CD1c-positive myeloid dendritic cell (primary cell): ENCODE measurements around the gene POLN.

Experiments
- DNase-seq: peaks from one replicate; pipeline ENCODE4 v3.0.0-alpha.2; 2016; ENCODE audit errors: extremely low spot score

The POLN gene

DNA sequence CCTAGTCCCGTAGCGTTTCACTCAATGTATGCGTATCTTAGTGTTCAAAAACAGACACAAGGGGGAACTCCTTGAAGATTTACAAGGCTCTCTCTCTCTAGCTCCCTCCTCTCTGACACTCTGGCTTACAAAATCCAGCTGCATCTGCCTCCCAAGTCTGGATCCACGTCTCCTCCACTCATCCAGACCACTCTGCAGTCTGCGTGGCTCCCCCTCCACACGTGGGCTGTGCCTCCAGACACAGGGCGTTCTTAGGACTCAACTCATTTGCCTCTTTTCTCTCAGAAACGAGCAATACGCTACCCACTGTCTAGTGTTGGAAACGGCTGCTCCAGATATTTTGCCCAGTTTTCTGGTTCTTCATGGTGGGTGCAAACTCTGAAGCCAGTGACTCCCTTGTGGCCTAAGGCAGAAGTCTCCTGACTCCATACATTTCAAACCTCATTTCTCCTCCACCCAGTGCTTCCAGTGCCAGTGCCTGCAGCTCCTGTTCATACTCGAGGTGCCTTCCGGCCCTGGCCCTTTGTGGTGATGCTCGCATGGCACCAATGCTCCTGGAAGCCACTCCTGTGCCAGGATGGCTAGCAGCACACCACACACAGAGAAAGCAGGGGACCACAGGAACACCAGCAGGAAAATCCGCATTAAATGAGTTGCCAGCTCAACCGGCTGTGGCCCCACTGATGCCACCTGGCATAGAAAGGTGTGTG lies 158.7 kb downstream of the POLN start:
- DNase-seq, result no peak

GRCh38 chr4:2082627-2083026 lies 159.3 kb downstream of the POLN start:
- DNase-seq, result no peak

DNA sequence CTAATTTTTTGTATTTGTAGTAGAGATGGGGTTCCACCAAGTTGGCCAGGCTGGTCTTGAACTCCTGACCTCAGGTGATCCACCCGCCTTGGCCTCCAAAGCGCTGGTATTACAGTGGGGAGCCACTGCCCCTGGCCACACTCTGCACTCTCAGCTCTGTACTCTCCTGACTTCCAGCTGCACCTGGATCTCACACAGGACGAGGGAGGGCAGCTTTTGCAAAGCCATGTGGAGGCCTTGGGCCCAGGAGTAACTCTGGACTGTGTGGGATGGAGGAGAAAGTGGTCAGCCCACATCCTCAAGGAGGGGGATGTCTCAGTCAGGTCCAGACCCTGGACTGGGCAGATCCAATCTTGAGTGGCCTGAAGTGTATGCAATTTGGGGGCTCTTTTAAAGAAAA lies 159.8 kb downstream of the POLN start:
- DNase-seq, result no peak

DNA sequence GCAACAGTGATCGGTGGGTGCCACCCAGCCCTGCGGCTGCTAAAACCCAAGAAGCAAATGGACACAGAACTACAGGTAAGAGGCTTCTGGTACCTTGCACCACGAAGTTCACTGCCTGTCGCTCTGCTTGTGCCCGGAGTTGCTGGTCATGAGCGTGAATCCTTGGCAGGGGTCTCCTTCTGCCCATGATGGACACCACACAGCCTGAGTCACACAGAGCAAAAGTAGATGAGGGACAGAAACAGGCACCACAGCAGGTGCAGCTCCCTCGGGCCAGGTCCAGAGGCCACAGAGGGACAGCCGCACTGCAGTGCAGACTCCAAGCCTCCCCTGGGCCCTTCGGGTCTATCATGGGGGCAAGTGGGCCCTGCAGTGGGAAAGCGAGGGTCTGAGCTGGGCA lies 160.4 kb downstream of the POLN start:
- DNase-seq, result no peak

DNA sequence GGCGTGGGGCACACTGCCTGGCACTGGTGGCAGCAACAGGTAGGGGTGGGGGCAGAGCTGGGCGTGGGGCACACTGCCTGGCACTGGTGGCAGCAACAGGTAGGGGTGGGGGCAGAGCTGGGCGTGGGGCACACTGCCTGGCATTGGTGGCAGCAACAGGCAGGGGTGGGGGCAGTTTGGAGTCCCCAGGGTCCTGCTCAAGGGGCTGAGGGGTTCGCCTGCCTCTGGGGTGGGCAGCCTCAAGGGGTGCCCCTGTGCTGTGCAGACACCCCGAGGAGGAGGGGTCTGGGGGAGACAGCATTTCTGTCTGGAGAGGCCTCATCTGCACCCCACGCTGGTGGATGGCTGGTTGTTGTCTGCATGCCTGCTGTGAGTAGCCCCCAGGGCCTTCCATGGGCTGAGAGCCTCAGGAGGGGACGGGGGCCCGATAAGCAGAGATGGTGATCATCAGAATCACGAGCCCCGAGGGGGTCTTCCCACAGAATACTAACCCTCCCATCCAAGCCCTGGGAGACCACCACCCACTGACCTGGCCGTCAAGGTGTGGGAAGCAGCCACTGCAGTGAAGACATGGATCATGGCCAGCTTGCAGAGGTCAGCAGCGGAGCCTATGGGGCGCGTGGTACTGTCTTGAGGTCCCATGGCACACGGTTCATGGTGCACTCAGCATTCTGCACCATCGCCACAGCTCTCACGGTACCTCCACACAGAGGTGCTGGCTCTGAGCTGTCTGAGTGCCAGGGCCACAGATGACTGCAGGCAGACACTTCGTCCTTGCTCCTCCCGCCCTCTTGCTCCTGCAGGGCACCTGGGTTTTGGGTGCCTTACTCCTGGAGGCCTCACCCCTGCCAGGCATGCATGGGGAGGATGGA lies 161.3 kb downstream of the POLN start:
- DNase-seq, result no peak

DNA sequence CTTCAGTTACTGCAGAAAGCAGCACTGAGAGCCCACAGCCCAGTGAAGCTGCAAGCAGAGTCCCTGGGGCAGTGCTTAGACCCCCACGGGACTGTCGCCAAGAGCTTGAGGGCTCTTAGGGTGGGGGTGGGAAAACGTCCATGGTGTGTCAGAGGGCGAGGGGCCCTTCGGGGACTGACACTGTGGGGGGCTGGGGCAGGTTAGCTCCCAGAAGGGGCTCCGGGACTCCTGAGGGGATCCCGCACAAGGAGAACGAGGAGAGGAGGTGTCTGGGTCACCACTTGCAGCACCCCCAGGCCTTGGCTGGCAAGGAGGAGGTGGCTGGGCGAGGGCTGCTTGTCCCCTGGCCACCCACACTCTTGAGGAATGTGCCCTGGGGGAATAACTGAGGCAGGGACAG lies 162.0 kb downstream of the POLN start:
- DNase-seq, result no peak

- no peak for DNase-seq
These were observed 162.9 kb downstream of the POLN start for GRCh38 chr4:2079006-2079405.

DNA sequence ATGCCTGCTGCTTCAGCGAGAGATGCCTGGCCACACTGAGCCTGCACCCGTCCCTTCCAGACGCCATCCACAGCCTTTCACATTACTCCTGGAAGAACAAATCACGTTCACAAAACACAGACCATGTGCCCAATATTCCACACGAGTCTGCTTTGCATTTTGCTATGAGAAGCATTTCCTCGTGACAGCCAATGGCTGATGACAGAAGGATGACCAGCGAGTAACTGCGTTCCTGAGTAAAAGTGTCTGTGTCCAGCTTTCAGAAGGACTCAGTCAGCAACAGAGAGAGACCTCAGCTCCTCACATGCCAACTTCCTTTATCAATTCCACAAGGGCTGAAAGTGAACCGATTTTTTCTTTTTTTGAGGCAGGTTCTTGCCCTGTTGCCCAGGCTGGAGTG lies 163.3 kb downstream of the POLN start:
- no peak for DNase-seq

DNA sequence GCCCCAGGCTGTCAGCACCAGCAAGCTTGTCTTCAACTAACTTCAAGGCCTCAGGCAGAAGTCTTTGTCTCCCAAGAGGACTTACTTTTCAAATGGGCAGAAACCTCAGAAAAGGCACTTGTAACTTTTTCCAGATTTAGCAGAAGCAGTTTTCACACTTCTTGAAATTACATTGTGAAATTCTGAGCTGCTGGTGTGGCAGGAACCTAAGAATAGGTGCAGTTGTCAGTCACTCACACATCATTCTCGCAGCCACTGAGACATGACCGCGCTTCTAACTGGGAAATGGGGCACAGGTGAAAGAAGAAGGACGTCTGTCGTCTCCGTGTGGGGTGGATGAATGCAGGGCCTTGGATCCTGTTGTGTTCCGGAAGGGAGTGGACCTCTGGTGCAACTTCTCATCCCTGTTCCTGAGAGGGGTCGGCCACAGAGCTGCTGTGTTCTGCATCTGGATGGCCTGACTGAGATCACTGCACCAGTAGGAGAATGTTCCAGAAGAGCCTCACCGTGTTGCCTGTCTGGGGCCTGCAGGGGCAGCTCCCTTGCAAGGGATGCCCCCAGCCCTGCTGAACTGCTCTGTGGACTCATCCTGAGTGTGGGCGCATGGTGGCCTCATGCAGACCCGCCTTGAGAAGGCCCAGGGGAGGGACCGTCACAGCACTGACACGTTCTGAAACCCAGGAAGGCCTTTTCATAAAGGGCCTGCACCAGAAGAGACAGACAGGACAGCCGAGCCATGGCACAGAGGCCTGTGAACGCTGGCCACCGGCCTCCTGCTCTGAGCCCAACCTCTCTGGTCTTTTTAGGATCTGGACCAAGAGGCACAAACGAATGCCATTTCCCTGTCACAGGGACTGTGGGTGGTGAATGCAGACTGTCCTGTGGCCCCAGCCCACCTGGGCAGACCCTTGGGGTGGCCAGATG lies 164.1 kb downstream of the POLN start:
- no peak for DNase-seq

DNA sequence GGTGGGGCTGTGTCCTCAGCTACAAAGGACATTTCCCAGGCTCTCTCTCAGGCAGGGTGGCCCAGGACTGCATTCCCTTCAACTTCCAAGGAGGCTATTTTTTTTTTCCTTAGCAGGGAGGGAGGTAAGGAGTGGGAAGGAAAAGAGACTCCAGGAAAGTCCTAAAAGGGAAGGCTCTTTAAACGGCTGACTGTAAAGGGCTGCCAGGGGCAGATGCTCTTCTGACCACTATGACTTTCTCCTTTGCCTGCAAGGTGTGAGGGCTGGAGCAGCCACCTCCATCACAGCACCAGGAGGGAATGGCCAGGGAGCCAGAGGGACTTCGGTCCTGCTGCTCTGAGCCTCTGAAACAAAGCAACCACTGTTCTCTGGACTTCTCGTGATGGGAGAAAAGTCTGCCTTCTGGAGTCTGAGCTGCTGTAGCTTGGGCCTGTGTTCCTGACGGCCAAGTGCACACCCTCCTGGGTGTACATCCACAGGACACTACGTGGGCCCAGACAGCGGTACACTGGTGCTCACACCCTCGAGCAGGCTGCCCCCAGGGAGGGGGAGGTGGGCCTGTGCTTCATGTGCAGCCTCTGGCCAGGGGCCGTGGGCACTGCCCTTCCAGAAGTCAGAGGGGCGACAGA lies 164.9 kb downstream of the POLN start:
- no peak for DNase-seq

GRCh38 chr4:2075987-2076907 lies 165.7 kb downstream of the POLN start:
- DNase-seq, result no peak

DNA sequence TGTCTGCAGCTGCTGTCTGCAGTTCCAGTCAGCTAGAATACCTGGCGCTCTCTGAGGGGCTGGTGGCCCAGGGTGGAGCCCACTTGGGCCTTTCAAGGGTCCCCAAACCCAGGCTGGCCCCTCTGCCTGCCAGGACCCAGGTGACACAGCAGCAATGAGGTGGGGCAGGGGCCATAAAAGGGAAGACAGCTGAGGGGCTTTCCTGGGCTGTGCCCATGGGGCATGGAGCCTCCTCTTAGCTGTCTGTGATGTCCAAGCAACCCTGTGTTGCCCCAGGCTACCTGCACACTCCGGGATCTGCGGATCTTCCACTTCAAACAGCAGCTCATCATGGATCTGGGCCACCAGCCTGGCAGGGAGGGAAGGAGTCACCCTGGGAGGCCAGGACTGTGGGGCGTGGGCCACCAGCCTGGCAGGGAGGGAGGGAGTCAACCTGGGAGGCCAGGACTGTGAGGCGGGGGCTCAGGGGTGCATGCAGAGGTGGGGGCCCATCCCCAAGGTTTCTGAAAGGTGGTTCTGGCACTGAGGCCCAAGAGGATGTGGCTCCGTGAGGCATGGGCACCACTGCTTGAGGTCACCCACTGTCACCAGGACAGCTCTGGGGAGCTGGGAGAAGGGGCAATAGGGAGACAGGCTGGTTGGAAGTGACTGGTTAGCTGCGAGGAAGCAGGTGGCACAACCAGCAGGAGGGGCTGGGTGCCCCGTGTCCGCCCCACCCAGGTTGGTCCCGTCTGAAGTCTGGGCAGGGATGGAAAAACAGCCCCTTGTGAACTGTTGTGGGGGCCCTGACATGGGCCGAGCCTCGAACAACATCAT lies 166.5 kb downstream of the POLN start:
- no peak for DNase-seq

DNA sequence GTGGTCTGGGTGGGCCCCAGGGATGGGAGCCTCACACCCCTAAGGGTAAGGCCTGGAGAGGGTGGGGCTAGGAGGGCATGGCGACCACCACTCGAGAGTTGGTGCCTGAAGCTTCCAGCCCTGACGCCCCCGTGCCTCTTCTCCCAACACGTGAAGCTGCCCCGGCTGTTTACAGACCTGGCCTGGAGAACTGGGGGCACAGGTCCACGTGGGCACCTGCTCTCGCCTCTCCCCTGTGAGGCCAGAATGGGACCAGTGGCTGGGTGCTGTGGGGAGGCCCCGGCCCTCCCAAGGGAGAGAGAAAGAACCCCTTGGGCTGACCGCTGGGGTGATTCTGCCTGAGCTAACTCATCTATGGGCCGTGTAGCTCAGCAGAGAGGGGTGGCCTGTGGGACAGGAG lies 167.3 kb downstream of the POLN start:
- no peak for DNase-seq

GRCh38 chr4:2073808-2074481 lies 168.0 kb downstream of the POLN start:
- DNase-seq, result no peak

- DNase-seq, result no peak
These were observed 168.7 kb downstream of the POLN start for GRCh38 chr4:2072971-2073807.

DNA sequence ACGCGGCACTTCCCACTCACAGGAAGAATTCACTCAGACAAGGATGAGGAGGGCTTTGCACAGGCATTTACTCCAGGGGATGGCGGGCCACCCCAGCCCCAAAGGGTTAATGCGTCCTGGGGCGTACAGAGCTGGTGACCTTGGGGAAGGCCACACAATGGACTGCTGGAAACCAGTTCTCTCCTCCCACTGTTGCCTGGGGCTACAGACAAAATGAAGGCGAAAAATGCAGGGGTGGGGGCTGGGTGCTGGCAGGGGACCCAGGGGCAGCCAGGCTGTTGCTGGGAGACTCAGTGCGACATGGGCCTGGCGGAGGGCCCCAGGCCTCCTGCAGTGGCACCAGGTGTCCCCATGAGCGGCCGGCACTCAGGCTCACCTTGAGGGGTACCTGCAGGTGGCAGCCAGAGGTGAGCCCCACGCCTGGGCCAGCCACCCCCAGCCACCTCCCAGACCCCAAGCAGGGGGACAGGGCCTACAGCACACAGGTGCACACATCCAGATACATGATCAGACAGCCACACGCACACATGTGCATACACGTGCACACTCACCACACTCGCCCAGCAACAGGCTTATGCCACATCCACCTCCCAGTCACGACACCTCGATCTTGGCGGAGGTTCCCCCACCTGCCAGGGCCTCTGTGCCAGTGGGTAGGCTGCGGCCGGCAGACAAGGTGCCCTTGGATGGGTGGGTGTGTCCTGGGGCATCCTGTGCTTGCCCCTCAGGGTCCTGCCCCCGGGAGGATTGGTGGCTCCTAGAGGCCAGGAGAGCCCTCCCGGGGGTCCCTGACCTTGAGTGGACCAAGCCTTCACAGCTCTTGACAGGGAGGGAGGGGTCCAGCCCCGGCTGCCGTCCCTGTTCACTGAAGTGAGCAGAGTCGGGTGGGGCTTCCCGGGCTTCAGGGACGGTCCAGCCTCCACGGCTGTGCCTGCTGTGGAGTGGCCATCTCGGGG lies 169.7 kb downstream of the POLN start:
- no peak for DNase-seq

GRCh38 chr4:2071252-2071911 lies 170.5 kb downstream of the POLN start:
- DNase-seq, result no peak
